ENCODE results near the gene C17orf107.

- TF ChIP-seq CTCF (IDR thresholded peaks at IDR 0.05; ENCODE audit: insufficient read depth, low read length) = no peak
- TF ChIP-seq, protein P1, sequence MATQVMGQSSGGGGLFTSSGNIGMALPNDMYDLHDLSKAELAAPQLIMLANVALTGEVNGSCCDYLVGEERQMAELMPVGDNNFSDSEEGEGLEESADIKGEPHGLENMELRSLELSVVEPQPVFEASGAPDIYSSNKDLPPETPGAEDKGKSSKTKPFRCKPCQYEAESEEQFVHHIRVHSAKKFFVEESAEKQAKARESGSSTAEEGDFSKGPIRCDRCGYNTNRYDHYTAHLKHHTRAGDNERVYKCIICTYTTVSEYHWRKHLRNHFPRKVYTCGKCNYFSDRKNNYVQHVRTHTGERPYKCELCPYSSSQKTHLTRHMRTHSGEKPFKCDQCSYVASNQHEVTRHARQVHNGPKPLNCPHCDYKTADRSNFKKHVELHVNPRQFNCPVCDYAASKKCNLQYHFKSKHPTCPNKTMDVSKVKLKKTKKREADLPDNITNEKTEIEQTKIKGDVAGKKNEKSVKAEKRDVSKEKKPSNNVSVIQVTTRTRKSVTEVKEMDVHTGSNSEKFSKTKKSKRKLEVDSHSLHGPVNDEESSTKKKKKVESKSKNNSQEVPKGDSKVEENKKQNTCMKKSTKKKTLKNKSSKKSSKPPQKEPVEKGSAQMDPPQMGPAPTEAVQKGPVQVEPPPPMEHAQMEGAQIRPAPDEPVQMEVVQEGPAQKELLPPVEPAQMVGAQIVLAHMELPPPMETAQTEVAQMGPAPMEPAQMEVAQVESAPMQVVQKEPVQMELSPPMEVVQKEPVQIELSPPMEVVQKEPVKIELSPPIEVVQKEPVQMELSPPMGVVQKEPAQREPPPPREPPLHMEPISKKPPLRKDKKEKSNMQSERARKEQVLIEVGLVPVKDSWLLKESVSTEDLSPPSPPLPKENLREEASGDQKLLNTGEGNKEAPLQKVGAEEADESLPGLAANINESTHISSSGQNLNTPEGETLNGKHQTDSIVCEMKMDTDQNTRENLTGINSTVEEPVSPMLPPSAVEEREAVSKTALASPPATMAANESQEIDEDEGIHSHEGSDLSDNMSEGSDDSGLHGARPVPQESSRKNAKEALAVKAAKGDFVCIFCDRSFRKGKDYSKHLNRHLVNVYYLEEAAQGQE (IDR thresholded peaks at IDR 0.05; ENCODE audit: insufficient replicate concordance, low read depth) = no peak
- TF ChIP-seq POLR2AphosphoS5 (IDR thresholded peaks at IDR 0.05; ENCODE audit: low read depth) = no peak
Measured at GRCh38 chr17:4895121-4895520, 4.2 kb upstream of the C17orf107 start.

All from HL-60 (cell line).